Astrocyte (in vitro differentiated cells and primary cell): ENCODE data around the gene GGNBP2. TPM values are rescaled to one million over a fixed set of nuclear protein-coding genes. Genes with fewer than 3 reads are reported as not detected.

ENCODE experiments used
- DNase-seq: peaks from one replicate; pipeline ENCODE4 v3.0.0-alpha.2; 2010; ENCODE audit warnings: low read depth
- FAIRE-seq: peaks from 2 replicates; lab custom pipeline; 2011; peaks lifted over from hg19 to GRCh38; lab: Jason Lieb, UNC
- H2AFZ ChIP-seq: 2 replicates; pipeline ENCODE4 v1.6.0; 2012; ENCODE audit warnings: low read depth, low read length, inconsistent platforms
- H3K27ac ChIP-seq: 2 replicates; pipeline ENCODE4 v1.5.1; 2011; ENCODE audit warnings: low read depth, low read length, inconsistent platforms
- H3K27me3 ChIP-seq: 2 replicates; pipeline ENCODE4 v1.6.0; 2011; ENCODE audit warnings: low read length, inconsistent platforms; ENCODE audit not compliant: insufficient read depth
- H3K36me3 ChIP-seq: 2 replicates; pipeline ENCODE4 v1.5.1; 2011; ENCODE audit warnings: low read length, inconsistent platforms; ENCODE audit not compliant: insufficient read depth
- H3K4me1 ChIP-seq: 2 replicates; pipeline ENCODE4 v1.5.1; 2011; ENCODE audit warnings: low read length, inconsistent platforms; ENCODE audit not compliant: insufficient read depth
- H3K4me2 ChIP-seq: 2 replicates; pipeline ENCODE4 v1.6.0; 2012; ENCODE audit warnings: low read length, inconsistent platforms
- H3K4me3 ChIP-seq: 2 replicates; pipeline ENCODE4 v1.5.1; 2011; ENCODE audit warnings: low read depth, mild to moderate bottlenecking, low read length, inconsistent platforms; ENCODE audit not compliant: insufficient read depth
- H3K79me2 ChIP-seq: 2 replicates; pipeline ENCODE4 v1.6.0; 2012; ENCODE audit warnings: mild to moderate bottlenecking, low read length, inconsistent platforms; ENCODE audit not compliant: insufficient read depth
- H3K9ac ChIP-seq: 2 replicates; pipeline ENCODE4 v1.6.0; 2012; ENCODE audit warnings: mild to moderate bottlenecking, low read length, inconsistent platforms
- H3K9me3 ChIP-seq: 2 replicates; pipeline ENCODE4 v1.5.1; 2012; ENCODE audit warnings: low read depth, mild to moderate bottlenecking, low read length, inconsistent platforms; ENCODE audit not compliant: insufficient read depth
- H4K20me1 ChIP-seq: 2 replicates; pipeline ENCODE4 v1.6.0; 2012; ENCODE audit warnings: low read length, inconsistent platforms; ENCODE audit not compliant: insufficient read depth
- H3K27ac Mint-ChIP-seq: one replicate; pipeline ENCODE4 v1.8.0; 2021; ENCODE audit warnings: mild to moderate bottlenecking, mixed read lengths; ENCODE audit not compliant: unreplicated experiment
- H3K27me3 Mint-ChIP-seq: one replicate; pipeline ENCODE4 v1.8.0; 2021; ENCODE audit warnings: low read depth, mixed read lengths; ENCODE audit not compliant: unreplicated experiment
- H3K36me3 Mint-ChIP-seq: one replicate; pipeline ENCODE4 v1.8.0; 2021; ENCODE audit warnings: low read depth, mixed read lengths; ENCODE audit not compliant: unreplicated experiment
- H3K4me1 Mint-ChIP-seq: one replicate; pipeline ENCODE4 v1.8.0; 2021; ENCODE audit warnings: low read depth, mixed read lengths; ENCODE audit not compliant: unreplicated experiment
- H3K4me3 Mint-ChIP-seq: one replicate; pipeline ENCODE4 v1.8.0; 2021; ENCODE audit warnings: mild to moderate bottlenecking, moderate library complexity, mixed read lengths; ENCODE audit not compliant: unreplicated experiment
- H3K9me3 Mint-ChIP-seq: one replicate; pipeline ENCODE4 v1.8.0; 2021; ENCODE audit warnings: mild to moderate bottlenecking, mixed read lengths; ENCODE audit not compliant: unreplicated experiment
- EZH2 ChIP-seq: IDR thresholded peaks from 2 replicates; pipeline ENCODE4 v1.6.1; 2012; ENCODE audit warnings: mild to moderate bottlenecking, low read length, inconsistent platforms; ENCODE audit not compliant: insufficient read depth
- total RNA-seq: library from RNA; stranded (reverse); gene quantifications from 2 replicates; pipeline ENCODE4 v1.2.1, GENCODE V29; 2021
- TF ChIP-seq, protein P1 (sequence below): IDR thresholded peaks from 2 replicates; pipeline ENCODE4 v1.5.1; 2011; ENCODE audit warnings: low read depth, mild to moderate bottlenecking, inconsistent platforms, low read length, moderate library complexity; ENCODE audit not compliant: insufficient read depth

The GGNBP2 gene
- total RNA-seq, 1 donor from 2014 or later: 80.8 TPM

DNA sequence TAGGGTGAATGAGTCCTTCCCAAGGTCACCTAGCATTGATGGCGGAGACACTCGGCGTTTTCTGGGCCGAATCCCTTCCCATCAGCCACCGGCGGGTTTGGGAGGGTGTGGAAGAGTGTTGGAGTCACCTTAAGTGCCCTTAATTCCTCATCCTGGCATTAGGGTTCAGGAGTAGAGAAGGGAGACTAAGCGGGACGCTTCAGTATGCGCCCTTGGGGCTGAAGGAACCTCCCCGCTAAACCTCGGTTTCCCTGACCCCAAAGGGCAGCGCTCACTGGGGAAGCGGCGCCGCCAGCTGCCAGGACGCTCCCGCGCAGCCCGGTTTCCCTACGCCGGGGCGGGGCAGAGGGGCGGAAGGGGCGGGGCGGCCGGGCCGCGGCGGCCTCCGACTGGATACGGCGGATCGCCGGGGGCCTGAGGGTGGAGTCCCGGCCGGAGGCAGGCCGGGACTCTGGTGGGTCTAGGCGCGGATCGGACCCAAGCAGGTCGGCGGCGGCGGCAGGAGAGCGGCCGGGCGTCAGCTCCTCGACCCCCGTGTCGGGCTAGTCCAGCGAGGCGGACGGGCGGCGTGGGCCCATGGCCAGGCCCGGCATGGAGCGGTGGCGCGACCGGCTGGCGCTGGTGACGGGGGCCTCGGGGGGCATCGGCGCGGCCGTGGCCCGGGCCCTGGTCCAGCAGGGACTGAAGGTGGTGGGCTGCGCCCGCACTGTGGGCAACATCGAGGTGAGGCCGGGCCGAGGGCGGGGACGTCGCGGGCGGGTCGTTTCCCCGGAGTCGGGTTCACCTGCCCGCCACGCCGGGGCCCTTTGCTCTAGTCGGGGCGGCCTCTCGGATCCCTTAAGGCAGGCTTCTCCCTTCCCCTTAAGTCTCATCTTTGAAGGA is 47.0 kb downstream of the GGNBP2 start, which contains the start of gene DHRS11:
TSS of gene DHRS11 (plus strand) at position 446 of the 882 bp plus-strand sequence. CDS start at position 577, 131 bp downstream.
- peak within 1 kb of the TSS; percentile 64 for H3K4me3 ChIP-seq

DNA sequence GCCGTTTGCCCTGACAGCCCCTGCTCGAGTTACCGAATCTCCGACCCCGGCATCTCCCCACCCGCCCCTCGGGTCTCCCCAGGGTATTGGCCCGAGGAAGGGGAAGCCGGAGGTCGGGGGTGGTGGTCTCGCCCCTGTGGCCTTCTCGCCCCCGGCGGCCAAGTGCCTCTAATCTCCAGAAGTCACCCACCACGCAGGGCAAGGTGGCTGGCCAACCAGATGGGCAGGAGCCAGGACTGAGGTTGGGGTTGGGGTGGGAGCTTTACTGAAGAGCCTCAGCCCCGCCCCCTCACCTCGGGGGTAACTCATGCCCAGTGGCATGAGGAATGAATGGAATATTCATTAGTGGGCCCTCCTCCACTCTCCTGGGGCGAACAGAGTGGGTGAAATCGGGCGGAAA is 47.6 kb downstream of the GGNBP2 start:
- Histone ChIP-seq H3K4me1 (peaks cover 10% of the 10 kb centered on the region), H3K27me3 (no peaks in the 10 kb centered on the region), H3K27ac (no peak overlapping the region), H3K9ac (peak overlapping the region; percentile 82), H3K36me3 (peaks cover 16% of the 10 kb centered on the region), H4K20me1 (peaks cover 42% of the 10 kb centered on the region), H3K79me2 (peaks cover 20% of the 10 kb centered on the region), H3K4me3 (peak overlapping the region; percentile 64), H3K9me3 (no peaks in the 10 kb centered on the region), H2AFZ (no peak overlapping the region), H3K4me2 (peak overlapping the region; percentile 90)
- peak overlapping the region; percentile 85 for H3K4me3 Mint-ChIP-seq
- FAIRE-seq (no peak), DNase-seq (no peak)
- TF ChIP-seq, protein P1, sequence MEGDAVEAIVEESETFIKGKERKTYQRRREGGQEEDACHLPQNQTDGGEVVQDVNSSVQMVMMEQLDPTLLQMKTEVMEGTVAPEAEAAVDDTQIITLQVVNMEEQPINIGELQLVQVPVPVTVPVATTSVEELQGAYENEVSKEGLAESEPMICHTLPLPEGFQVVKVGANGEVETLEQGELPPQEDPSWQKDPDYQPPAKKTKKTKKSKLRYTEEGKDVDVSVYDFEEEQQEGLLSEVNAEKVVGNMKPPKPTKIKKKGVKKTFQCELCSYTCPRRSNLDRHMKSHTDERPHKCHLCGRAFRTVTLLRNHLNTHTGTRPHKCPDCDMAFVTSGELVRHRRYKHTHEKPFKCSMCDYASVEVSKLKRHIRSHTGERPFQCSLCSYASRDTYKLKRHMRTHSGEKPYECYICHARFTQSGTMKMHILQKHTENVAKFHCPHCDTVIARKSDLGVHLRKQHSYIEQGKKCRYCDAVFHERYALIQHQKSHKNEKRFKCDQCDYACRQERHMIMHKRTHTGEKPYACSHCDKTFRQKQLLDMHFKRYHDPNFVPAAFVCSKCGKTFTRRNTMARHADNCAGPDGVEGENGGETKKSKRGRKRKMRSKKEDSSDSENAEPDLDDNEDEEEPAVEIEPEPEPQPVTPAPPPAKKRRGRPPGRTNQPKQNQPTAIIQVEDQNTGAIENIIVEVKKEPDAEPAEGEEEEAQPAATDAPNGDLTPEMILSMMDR: no peak
- no peak for TF ChIP-seq EZH2
- H3K4me1 Mint-ChIP-seq: peaks cover 14% of the 10 kb centered on the region
- H3K27me3 Mint-ChIP-seq: no peaks in the 10 kb centered on the region
- peaks cover 5% of the 10 kb centered on the region for H3K36me3 Mint-ChIP-seq
- no peaks in the 10 kb centered on the region for H3K9me3 Mint-ChIP-seq
- H3K27ac Mint-ChIP-seq: peak overlapping the region; percentile 80

More for the DNA sequence above, 47.0 kb downstream of the GGNBP2 start, which contains the start of gene DHRS11:
- Mint-ChIP-seq H3K9me3 (no peaks in the 10 kb centered on the region), H3K27ac (peak within 1 kb of the TSS; percentile 80), H3K4me3 (peak within 1 kb of the TSS; percentile 85), H3K4me1 (peaks cover 14% of the 10 kb centered on the region), H3K27me3 (no peaks in the 10 kb centered on the region), H3K36me3 (peaks cover 5% of the 10 kb centered on the region)
- TF ChIP-seq, protein P1: no peak
- TF ChIP-seq EZH2: no peak
- Histone ChIP-seq H3K79me2 (peaks cover 20% of the 10 kb centered on the region), H3K4me2 (peak within 1 kb of the TSS; percentile 90), H3K27me3 (no peaks in the 10 kb centered on the region), H3K27ac (peak within 1 kb of the TSS; percentile 34), H3K36me3 (peaks cover 22% of the 10 kb centered on the region), H4K20me1 (peaks cover 42% of the 10 kb centered on the region), H3K9ac (peak within 1 kb of the TSS; percentile 82), H3K4me1 (peaks cover 10% of the 10 kb centered on the region), H2AFZ (peak within 1 kb of the TSS; percentile 42), H3K9me3 (no peaks in the 10 kb centered on the region)
- no peak for FAIRE-seq
- DNase-seq: peak; percentile 34
